ENCODE results near the gene ATG9B. TPM values are rescaled to one million over a fixed set of nuclear protein-coding genes. Genes with fewer than 3 reads are reported as not detected.
A peak's percentile ranks its signal among the peaks of the same experiment; 100 is the strongest.

ATG9B gene
- total and polyA plus RNA-seq, 2 of the 13 experiments (the other 11 are each of a cell fraction or from before 2014, with no cell fraction given): 0.24 TPM; not detected in 1

DNA sequence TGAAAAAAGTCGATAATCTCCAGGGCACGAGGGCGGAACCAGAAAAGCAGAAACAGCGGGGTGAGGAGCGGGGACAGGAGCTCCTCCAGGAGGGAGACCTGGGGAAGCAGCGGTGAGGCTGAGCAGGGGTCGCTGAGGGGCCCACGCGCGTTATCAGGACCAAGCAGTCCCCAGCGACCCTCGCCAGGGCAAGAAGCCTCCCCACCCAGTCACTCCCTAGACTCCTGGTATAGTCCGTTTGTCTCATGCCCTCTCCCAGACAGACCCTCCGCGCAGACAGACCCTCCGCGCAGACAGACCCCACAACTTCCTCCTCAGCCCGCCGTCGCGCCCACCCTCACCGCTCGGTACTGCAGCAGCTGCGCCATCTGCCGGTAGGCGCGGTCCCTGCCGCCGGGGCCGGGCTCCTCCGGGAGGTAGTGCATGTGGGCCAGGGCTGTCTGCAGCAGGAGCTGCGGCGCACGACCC, 6.3 kb downstream of the ATG9B start (continued):
- TF ChIP-seq, protein P1, sequence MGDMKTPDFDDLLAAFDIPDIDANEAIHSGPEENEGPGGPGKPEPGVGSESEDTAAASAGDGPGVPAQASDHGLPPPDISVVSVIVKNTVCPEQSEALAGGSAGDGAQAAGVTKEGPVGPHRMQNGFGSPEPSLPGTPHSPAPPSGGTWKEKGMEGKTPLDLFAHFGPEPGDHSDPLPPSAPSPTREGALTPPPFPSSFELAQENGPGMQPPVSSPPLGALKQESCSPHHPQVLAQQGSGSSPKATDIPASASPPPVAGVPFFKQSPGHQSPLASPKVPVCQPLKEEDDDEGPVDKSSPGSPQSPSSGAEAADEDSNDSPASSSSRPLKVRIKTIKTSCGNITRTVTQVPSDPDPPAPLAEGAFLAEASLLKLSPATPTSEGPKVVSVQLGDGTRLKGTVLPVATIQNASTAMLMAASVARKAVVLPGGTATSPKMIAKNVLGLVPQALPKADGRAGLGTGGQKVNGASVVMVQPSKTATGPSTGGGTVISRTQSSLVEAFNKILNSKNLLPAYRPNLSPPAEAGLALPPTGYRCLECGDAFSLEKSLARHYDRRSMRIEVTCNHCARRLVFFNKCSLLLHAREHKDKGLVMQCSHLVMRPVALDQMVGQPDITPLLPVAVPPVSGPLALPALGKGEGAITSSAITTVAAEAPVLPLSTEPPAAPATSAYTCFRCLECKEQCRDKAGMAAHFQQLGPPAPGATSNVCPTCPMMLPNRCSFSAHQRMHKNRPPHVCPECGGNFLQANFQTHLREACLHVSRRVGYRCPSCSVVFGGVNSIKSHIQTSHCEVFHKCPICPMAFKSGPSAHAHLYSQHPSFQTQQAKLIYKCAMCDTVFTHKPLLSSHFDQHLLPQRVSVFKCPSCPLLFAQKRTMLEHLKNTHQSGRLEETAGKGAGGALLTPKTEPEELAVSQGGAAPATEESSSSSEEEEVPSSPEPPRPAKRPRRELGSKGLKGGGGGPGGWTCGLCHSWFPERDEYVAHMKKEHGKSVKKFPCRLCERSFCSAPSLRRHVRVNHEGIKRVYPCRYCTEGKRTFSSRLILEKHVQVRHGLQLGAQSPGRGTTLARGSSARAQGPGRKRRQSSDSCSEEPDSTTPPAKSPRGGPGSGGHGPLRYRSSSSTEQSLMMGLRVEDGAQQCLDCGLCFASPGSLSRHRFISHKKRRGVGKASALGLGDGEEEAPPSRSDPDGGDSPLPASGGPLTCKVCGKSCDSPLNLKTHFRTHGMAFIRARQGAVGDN (CRISPR knock-in tag; IDR thresholded peaks at IDR 0.05): peak; percentile 85
- no peak for TF ChIP-seq ZNF253 (CRISPR knock-in tag; IDR thresholded peaks at IDR 0.05; ENCODE audit: borderline replicate concordance)
- TF ChIP-seq SIX4 (CRISPR knock-in tag; IDR thresholded peaks at IDR 0.05): no peak
- no peak for TF ChIP-seq ZNF10 (CRISPR knock-in tag; IDR thresholded peaks at IDR 0.05; ENCODE audit: borderline replicate concordance, low read depth)
- no peak for TF ChIP-seq FOXP1 (IDR thresholded peaks at IDR 0.05)
- TF ChIP-seq FOXP1 (CRISPR knock-in tag; IDR thresholded peaks at IDR 0.05): no peak
- TF ChIP-seq ZNF782 (CRISPR knock-in tag; IDR thresholded peaks at IDR 0.05; ENCODE audit: borderline replicate concordance): peak; percentile 70; the same call in 1 of the 2 replicates
- TF ChIP-seq ZNF235 (CRISPR knock-in tag; IDR thresholded peaks at IDR 0.05; ENCODE audit: borderline replicate concordance): peak; percentile 77; the same call in 1 of the 2 replicates
- TF ChIP-seq GFI1 (CRISPR knock-in tag; IDR thresholded peaks at IDR 0.05; ENCODE audit: borderline replicate concordance): no peak
- TF ChIP-seq, protein P2, sequence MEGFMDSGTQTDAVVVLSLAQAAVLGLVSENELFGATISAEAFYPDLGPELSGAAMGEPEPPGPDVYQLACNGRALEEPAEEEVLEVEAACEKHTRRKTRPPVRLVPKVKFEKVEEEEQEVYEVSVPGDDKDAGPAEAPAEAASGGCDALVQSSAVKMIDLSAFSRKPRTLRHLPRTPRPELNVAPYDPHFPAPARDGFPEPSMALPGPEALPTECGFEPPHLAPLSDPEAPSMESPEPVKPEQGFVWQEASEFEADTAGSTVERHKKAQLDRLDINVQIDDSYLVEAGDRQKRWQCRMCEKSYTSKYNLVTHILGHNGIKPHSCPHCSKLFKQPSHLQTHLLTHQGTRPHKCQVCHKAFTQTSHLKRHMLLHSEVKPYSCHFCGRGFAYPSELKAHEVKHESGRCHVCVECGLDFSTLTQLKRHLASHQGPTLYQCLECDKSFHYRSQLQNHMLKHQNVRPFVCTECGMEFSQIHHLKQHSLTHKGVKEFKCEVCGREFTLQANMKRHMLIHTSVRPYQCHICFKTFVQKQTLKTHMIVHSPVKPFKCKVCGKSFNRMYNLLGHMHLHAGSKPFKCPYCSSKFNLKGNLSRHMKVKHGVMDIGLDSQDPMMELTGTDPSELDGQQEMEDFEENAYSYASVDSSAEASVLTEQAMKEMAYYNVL (CRISPR knock-in tag; IDR thresholded peaks at IDR 0.05; ENCODE audit: borderline replicate concordance): peak; percentile 54; the same call in 1 of the 2 replicates
- no peak for TF ChIP-seq AKNA (CRISPR knock-in tag; IDR thresholded peaks at IDR 0.05; ENCODE audit: borderline replicate concordance)
- no peak for TF ChIP-seq ZBTB20 (CRISPR knock-in tag; IDR thresholded peaks at IDR 0.05; ENCODE audit: borderline replicate concordance, low read depth)
- no peak for TF ChIP-seq TARDBP (CRISPR knock-in tag; IDR thresholded peaks at IDR 0.05)
- TF ChIP-seq, protein P3, sequence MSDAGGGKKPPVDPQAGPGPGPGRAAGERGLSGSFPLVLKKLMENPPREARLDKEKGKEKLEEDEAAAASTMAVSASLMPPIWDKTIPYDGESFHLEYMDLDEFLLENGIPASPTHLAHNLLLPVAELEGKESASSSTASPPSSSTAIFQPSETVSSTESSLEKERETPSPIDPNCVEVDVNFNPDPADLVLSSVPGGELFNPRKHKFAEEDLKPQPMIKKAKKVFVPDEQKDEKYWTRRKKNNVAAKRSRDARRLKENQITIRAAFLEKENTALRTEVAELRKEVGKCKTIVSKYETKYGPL (CRISPR knock-in tag; IDR thresholded peaks at IDR 0.05): no peak
- TF ChIP-seq SALL1 (CRISPR knock-in tag; IDR thresholded peaks at IDR 0.05): peak; percentile 52; the same call in 1 of the 2 replicates
- no peak for TF ChIP-seq TGIF2 (CRISPR knock-in tag; IDR thresholded peaks at IDR 0.05)
- TF ChIP-seq CBX5 (CRISPR knock-in tag; IDR thresholded peaks at IDR 0.05; ENCODE audit: borderline replicate concordance): no peak
